ENCODE results near the gene TAF11. TPM values are rescaled to one million over a fixed set of nuclear protein-coding genes. Genes with fewer than 3 reads are reported as not detected.

TAF11 gene
- total RNA-seq, 2 experiments from 2014 or later, result 31.5 to 38.1 TPM

DNA sequence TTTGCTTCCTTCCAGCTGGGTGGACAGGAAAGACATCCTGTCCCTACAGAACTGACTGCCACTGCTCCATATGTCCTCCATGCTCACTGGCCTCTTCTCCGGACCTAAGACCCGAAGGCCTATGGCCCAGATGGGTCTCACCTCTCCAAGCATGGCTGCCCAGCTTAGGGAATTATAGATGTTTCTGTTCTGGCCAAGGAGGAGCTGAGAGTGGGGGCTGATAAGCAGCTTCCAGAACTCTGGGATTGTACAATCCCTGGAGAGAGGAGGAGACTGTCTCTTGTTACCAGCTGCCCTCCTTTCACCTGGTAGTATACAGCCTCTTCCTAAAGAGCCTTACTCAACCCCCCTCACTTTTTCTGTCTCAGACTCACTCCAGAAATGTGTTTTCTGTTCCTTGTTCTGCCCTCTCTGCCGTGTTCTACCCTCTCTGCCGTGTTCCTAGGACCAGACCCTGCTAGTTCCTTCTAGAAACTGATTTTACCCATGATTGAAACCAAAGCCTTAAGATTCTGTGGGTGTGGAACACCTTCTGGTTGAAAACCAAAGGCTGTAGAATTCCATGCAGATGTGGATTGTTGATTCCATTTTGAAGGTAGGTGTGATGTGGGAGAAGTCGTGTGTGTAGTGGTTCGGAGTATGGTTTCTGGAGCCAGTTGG lies 29.9 kb upstream of the TAF11 start:
- no peak overlapping the region for H3K4me3 Mint-ChIP-seq
- no peaks in the 10 kb centered on the region for H3K9me3 Mint-ChIP-seq
- H3K36me3 Mint-ChIP-seq (ENCODE audit: low read depth), result peaks cover 8% of the 10 kb centered on the region
- Histone ChIP-seq H3K4me1 (ENCODE audit: insufficient read depth, low read length) (peaks cover 6% of the 10 kb centered on the region), H3K27ac (ENCODE audit: low read depth in 1 of 2, low read length in 2 of 2) (no peak overlapping the region), H3K9me3 (ENCODE audit: control insufficient read depth in 1 of 2, insufficient read depth in 1 of 2, low read length in 2 of 2) (no peaks in the 10 kb centered on the region), H3K27me3 (ENCODE audit: control insufficient read depth in 1 of 2, insufficient read depth in 2 of 2, low read length in 2 of 2) (no peaks in the 10 kb centered on the region), H3K36me3 (ENCODE audit: insufficient read depth, low read length) (peaks cover 3% of the 10 kb centered on the region), H3K4me3 (ENCODE audit: low read length) (no peak overlapping the region)
- CTCF ChIA-PET, result no interaction called here
- DNase-seq (no peak), ATAC-seq (ENCODE audit: poor library complexity) (no peak)
- H3K27me3 Mint-ChIP-seq, result no peaks in the 10 kb centered on the region
- TF ChIP-seq CTCF (IDR thresholded peaks at IDR 0.05), result no peak
- peaks cover 8% of the 10 kb centered on the region for H3K4me1 Mint-ChIP-seq (ENCODE audit: low read depth)
- no peak overlapping the region for H3K27ac Mint-ChIP-seq
- POLR2A ChIA-PET, result no interaction called here
- intact Hi-C loops (cut with DNase I, micrococcal nuclease), result no loop called here

DNA sequence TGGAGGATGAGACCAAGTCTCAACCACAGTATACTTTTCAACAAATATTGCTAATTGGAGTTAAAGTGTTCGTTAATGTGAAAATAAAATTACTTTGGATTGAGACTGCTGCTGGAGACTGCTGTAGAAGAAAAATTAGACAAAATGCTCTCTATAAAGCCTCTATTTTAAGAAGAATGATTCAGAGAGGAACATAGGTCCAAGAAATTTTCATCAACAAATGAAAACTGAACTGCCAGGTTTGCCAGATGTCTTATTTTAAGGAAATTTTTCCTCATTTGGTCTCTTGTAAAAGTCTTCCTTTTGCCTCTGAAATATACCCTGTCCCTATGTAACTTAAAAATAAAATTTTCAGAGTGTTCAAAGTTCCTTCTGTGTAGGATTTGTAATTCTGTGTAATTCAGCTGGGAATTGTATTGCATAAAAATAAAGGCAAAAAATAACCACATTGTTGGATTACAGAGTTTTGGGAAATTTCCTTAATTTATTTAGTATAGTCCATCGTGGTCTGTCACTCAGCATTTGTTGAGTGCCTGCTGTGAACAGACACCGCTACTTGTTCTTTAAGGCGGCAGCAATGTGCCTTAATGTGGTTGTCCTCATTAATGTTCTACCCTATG lies 28.6 kb upstream of the TAF11 start:
- Mint-ChIP-seq H3K9me3 (no peaks in the 10 kb centered on the region), H3K36me3 (ENCODE audit: low read depth) (peaks cover 8% of the 10 kb centered on the region), H3K27me3 (no peaks in the 10 kb centered on the region), H3K4me1 (ENCODE audit: low read depth) (peaks cover 21% of the 10 kb centered on the region), H3K27ac (no peak overlapping the region), H3K4me3 (no peak overlapping the region)
- intact Hi-C loops (cut with DNase I, micrococcal nuclease), result no loop called here
- H3K9me3 ChIP-seq (ENCODE audit: control insufficient read depth in 1 of 2, insufficient read depth in 1 of 2, low read length in 2 of 2), result no peaks in the 10 kb centered on the region
- TF ChIP-seq CTCF (IDR thresholded peaks at IDR 0.05), result no peak
- ChIA-PET POLR2A (no interaction called here), CTCF (no interaction called here)
- H3K4me1 ChIP-seq (ENCODE audit: insufficient read depth, low read length), result peaks cover 13% of the 10 kb centered on the region
- no peak overlapping the region for H3K4me3 ChIP-seq (ENCODE audit: low read length)
- DNase-seq, result no peak
- peaks cover 3% of the 10 kb centered on the region for H3K36me3 ChIP-seq (ENCODE audit: insufficient read depth, low read length)
- H3K27me3 ChIP-seq (ENCODE audit: control insufficient read depth in 1 of 2, insufficient read depth in 2 of 2, low read length in 2 of 2), result no peaks in the 10 kb centered on the region
- no peak for ATAC-seq (ENCODE audit: poor library complexity)
- H3K27ac ChIP-seq (ENCODE audit: low read depth in 1 of 2, low read length in 2 of 2), result no peak overlapping the region

- H3K36me3 ChIP-seq (ENCODE audit: insufficient read depth, low read length), result peaks cover 3% of the 10 kb centered on the region
- Mint-ChIP-seq H3K4me3 (no peak overlapping the region), H3K9me3 (no peaks in the 10 kb centered on the region), H3K36me3 (ENCODE audit: low read depth) (peaks cover 8% of the 10 kb centered on the region), H3K27ac (no peak overlapping the region), H3K27me3 (no peaks in the 10 kb centered on the region), H3K4me1 (ENCODE audit: low read depth) (peaks cover 37% of the 10 kb centered on the region)
- H3K27me3 ChIP-seq (ENCODE audit: control insufficient read depth in 1 of 2, insufficient read depth in 2 of 2, low read length in 2 of 2), result no peaks in the 10 kb centered on the region
- intact Hi-C loops (cut with DNase I, micrococcal nuclease), result no loop called here
- CTCF ChIA-PET, result no interaction called here
- DNase-seq (no peak), ATAC-seq (ENCODE audit: poor library complexity) (no peak)
- no peak overlapping the region for H3K27ac ChIP-seq (ENCODE audit: low read depth in 1 of 2, low read length in 2 of 2)
- POLR2A ChIA-PET, result interaction anchor here (1.4 kb wide), 1 partner anchor 26 kb away, joined by 3 read pairs; the partner anchor contains the start of gene TAF11
- no peak overlapping the region for H3K4me3 ChIP-seq (ENCODE audit: low read length)
- TF ChIP-seq CTCF (IDR thresholded peaks at IDR 0.05), result no peak
- no peaks in the 10 kb centered on the region for H3K9me3 ChIP-seq (ENCODE audit: control insufficient read depth in 1 of 2, insufficient read depth in 1 of 2, low read length in 2 of 2)
- H3K4me1 ChIP-seq (ENCODE audit: insufficient read depth, low read length), result peaks cover 13% of the 10 kb centered on the region
These were observed 26.5 kb upstream of the TAF11 start for GRCh38 chr6:34914358-34914757.
